ENCODE measurements around the gene SUPT3H.
"Not testable (repeated sequence)": the region's sequence is repeated elsewhere in the genome, so short reads cannot be mapped to it uniquely, and the experiment has no call there.

SUPT3H gene

GRCh38 chr6:44879071-44879470, 498.7 kb downstream of the SUPT3H start:
- H3K27ac ChIP-seq (ENCODE audit: insufficient read depth in 1 of 2, low read depth in 1 of 2, low read length in 2 of 2, poor library complexity in 1 of 2, severe bottlenecking in 2 of 2); H3K9me3 ChIP-seq (ENCODE audit: control extremely low read depth in 1 of 5, control insufficient read depth in 4 of 5, insufficient read depth in 2 of 5, low read depth in 1 of 5, low read length in 4 of 5); H3K4me3 ChIP-seq (ENCODE audit: control insufficient read depth in 1 of 7, extremely low read depth in 1 of 7, insufficient read depth in 4 of 7, low read depth in 2 of 7, low read length in 6 of 7); POLR2A ChIA-PET; DNase-seq; H3K27me3 ChIP-seq (replicated peaks in 2 of 5; ENCODE audit: control insufficient read depth in 4 of 5, insufficient read depth in 5 of 5, low read length in 4 of 5); H3K4me1 ChIP-seq (ENCODE audit: control extremely low read depth in 1 of 4, control insufficient read depth in 4 of 4, insufficient read depth in 4 of 4, low read length in 3 of 4); H3K36me3 ChIP-seq (ENCODE audit: control insufficient read depth in 4 of 4, insufficient read depth in 4 of 4, low read length in 3 of 4): not testable (repeated sequence)
- 90% methylated on average over 3 of the region's 3 CpGs for WGBS (ENCODE audit: insufficient coverage)
- CTCF ChIA-PET: interaction anchor here (0.6 kb wide), 1 partner anchor 430 kb away, joined by 3 read pairs; no protein-coding TSS in a partner anchor

DNA sequence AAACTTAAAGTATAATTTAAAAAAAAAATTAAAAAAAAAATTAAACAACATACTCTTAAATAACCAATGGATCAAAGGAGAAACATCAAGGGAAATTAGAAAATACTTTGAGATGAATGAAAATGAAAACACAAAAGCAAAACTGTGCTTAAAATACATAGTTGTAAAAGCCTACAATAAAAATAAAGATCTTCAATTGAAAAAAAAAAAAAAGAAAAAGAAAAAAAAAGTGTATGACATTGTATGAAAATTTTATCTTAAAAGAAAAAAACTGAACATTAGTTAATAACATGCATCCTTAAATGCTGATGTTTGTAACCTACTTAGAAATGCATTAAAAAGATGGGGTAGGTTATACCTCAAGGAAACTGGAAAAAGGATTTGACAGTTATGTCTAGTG, 501.1 kb downstream of the SUPT3H start:
- DNase-seq; CTCF ChIA-PET; POLR2A ChIA-PET; H3K9me3 ChIP-seq (ENCODE audit: control extremely low read depth in 1 of 5, control insufficient read depth in 4 of 5, insufficient read depth in 2 of 5, low read depth in 1 of 5, low read length in 4 of 5); H3K4me3 ChIP-seq (ENCODE audit: control insufficient read depth in 1 of 7, extremely low read depth in 1 of 7, insufficient read depth in 4 of 7, low read depth in 2 of 7, low read length in 6 of 7); H3K27ac ChIP-seq (ENCODE audit: insufficient read depth in 1 of 2, low read depth in 1 of 2, low read length in 2 of 2, poor library complexity in 1 of 2, severe bottlenecking in 2 of 2); H3K4me1 ChIP-seq (ENCODE audit: control extremely low read depth in 1 of 4, control insufficient read depth in 4 of 4, insufficient read depth in 4 of 4, low read length in 3 of 4); H3K36me3 ChIP-seq (ENCODE audit: control insufficient read depth in 4 of 4, insufficient read depth in 4 of 4, low read length in 3 of 4); H3K27me3 ChIP-seq (replicated peaks in 2 of 5; ENCODE audit: control insufficient read depth in 4 of 5, insufficient read depth in 5 of 5, low read length in 4 of 5): not testable (repeated sequence)

DNA sequence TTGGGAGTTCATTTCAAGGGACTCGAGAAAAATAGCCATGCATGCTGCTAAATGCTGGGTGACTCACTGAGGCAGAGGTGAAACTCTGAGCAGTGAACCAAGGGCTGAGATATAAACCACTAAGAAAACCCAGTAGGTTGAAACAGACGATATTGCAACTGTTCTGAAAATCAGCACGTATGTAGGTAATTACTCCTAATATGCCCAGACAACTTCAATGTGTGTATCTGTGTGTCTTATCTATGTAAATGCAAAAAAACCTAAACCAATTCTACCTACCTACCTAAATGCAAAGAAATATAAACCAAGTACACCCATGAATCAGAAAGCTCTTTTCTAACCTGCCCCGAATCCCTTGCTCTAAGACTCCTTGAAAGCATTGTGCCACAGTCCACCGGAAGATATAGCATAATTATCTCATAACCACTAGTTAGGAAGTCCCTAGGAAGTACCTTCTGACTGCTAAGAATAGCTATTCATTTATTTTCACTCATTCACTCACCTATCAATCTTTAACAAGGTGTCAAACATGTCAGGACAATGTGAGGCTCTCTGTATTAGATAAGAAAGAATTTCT, 508.3 kb downstream of the SUPT3H start:
- peaks cover 0 to 11% (median 5%) of the 10 kb centered on the region in 5 experiments for H3K9me3 ChIP-seq (ENCODE audit: control extremely low read depth in 1 of 5, control insufficient read depth in 4 of 5, insufficient read depth in 2 of 5, low read depth in 1 of 5, low read length in 4 of 5)
- H3K36me3 ChIP-seq (ENCODE audit: control insufficient read depth in 4 of 4, insufficient read depth in 4 of 4, low read length in 3 of 4): peaks cover 0 to 2% (median 0%) of the 10 kb centered on the region in 4 experiments
- H3K4me1 ChIP-seq (ENCODE audit: control extremely low read depth in 1 of 4, control insufficient read depth in 4 of 4, insufficient read depth in 4 of 4, low read length in 3 of 4): no peaks in the 10 kb centered on the region
- H3K27ac ChIP-seq (ENCODE audit: insufficient read depth in 1 of 2, low read depth in 1 of 2, low read length in 2 of 2, poor library complexity in 1 of 2, severe bottlenecking in 2 of 2): no peak overlapping the region
- DNase-seq: no peak
- WGBS (ENCODE audit: insufficient coverage): 100% methylated on average over 3 of the region's 5 CpGs
- CTCF ChIA-PET: interaction anchor here (1.5 kb wide), 1 partner anchor 20 kb away, joined by 3 read pairs; no protein-coding TSS in a partner anchor
- POLR2A ChIA-PET: no interaction called here
- no peak overlapping the region for H3K4me3 ChIP-seq (ENCODE audit: control insufficient read depth in 1 of 7, extremely low read depth in 1 of 7, insufficient read depth in 4 of 7, low read depth in 2 of 7, low read length in 6 of 7)
- no peaks in the 10 kb centered on the region for H3K27me3 ChIP-seq (replicated peaks in 2 of 5; ENCODE audit: control insufficient read depth in 4 of 5, insufficient read depth in 5 of 5, low read length in 4 of 5)

- Histone ChIP-seq H3K4me1 (ENCODE audit: control extremely low read depth in 1 of 4, control insufficient read depth in 4 of 4, insufficient read depth in 4 of 4, low read length in 3 of 4) (no peaks in the 10 kb centered on the region), H3K9me3 (ENCODE audit: control extremely low read depth in 1 of 5, control insufficient read depth in 4 of 5, insufficient read depth in 2 of 5, low read depth in 1 of 5, low read length in 4 of 5) (peaks cover 0 to 11% (median 5%) of the 10 kb centered on the region in 5 experiments), H3K36me3 (ENCODE audit: control insufficient read depth in 4 of 4, insufficient read depth in 4 of 4, low read length in 3 of 4) (peaks cover 0 to 2% (median 0%) of the 10 kb centered on the region in 4 experiments), H3K27ac (ENCODE audit: insufficient read depth in 1 of 2, low read depth in 1 of 2, low read length in 2 of 2, poor library complexity in 1 of 2, severe bottlenecking in 2 of 2) (no peak overlapping the region), H3K27me3 (replicated peaks in 2 of 5; ENCODE audit: control insufficient read depth in 4 of 5, insufficient read depth in 5 of 5, low read length in 4 of 5) (no peaks in the 10 kb centered on the region), H3K4me3 (ENCODE audit: control insufficient read depth in 1 of 7, extremely low read depth in 1 of 7, insufficient read depth in 4 of 7, low read depth in 2 of 7, low read length in 6 of 7) (no peak overlapping the region)
- ChIA-PET POLR2A (no interaction called here), CTCF (interaction anchor here (1.5 kb wide), 1 partner anchor 20 kb away, joined by 3 read pairs; no protein-coding TSS in a partner anchor)
- DNase-seq: no peak
Observed at GRCh38 chr6:44868910-44869309, 508.8 kb downstream of the SUPT3H start.

GRCh38 chr6:44868335-44868668, 509.4 kb downstream of the SUPT3H start:
- Histone ChIP-seq H3K9me3 (ENCODE audit: control extremely low read depth in 1 of 5, control insufficient read depth in 4 of 5, insufficient read depth in 2 of 5, low read depth in 1 of 5, low read length in 4 of 5) (peaks cover 0 to 11% (median 5%) of the 10 kb centered on the region in 5 experiments), H3K4me1 (ENCODE audit: control extremely low read depth in 1 of 4, control insufficient read depth in 4 of 4, insufficient read depth in 4 of 4, low read length in 3 of 4) (no peaks in the 10 kb centered on the region), H3K36me3 (ENCODE audit: control insufficient read depth in 4 of 4, insufficient read depth in 4 of 4, low read length in 3 of 4) (peaks cover 0 to 2% (median 0%) of the 10 kb centered on the region in 4 experiments), H3K27ac (ENCODE audit: insufficient read depth in 1 of 2, low read depth in 1 of 2, low read length in 2 of 2, poor library complexity in 1 of 2, severe bottlenecking in 2 of 2) (no peak overlapping the region), H3K4me3 (ENCODE audit: control insufficient read depth in 1 of 7, extremely low read depth in 1 of 7, insufficient read depth in 4 of 7, low read depth in 2 of 7, low read length in 6 of 7) (no peak overlapping the region), H3K27me3 (replicated peaks in 2 of 5; ENCODE audit: control insufficient read depth in 4 of 5, insufficient read depth in 5 of 5, low read length in 4 of 5) (no peaks in the 10 kb centered on the region)
- ChIA-PET CTCF (no interaction called here), POLR2A (no interaction called here)
- no peak for DNase-seq
- WGBS (ENCODE audit: insufficient coverage): 100% methylated on average over 1 of the region's 2 CpGs

- Histone ChIP-seq H3K9me3 (ENCODE audit: control extremely low read depth in 1 of 5, control insufficient read depth in 4 of 5, insufficient read depth in 2 of 5, low read depth in 1 of 5, low read length in 4 of 5) (peaks cover 0 to 11% (median 5%) of the 10 kb centered on the region in 5 experiments), H3K27ac (ENCODE audit: insufficient read depth in 1 of 2, low read depth in 1 of 2, low read length in 2 of 2, poor library complexity in 1 of 2, severe bottlenecking in 2 of 2) (no peak overlapping the region), H3K4me3 (ENCODE audit: control insufficient read depth in 1 of 7, extremely low read depth in 1 of 7, insufficient read depth in 4 of 7, low read depth in 2 of 7, low read length in 6 of 7) (no peak overlapping the region), H3K27me3 (replicated peaks in 2 of 5; ENCODE audit: control insufficient read depth in 4 of 5, insufficient read depth in 5 of 5, low read length in 4 of 5) (no peaks in the 10 kb centered on the region), H3K4me1 (ENCODE audit: control extremely low read depth in 1 of 4, control insufficient read depth in 4 of 4, insufficient read depth in 4 of 4, low read length in 3 of 4) (no peaks in the 10 kb centered on the region), H3K36me3 (ENCODE audit: control insufficient read depth in 4 of 4, insufficient read depth in 4 of 4, low read length in 3 of 4) (peaks cover 0 to 2% (median 0%) of the 10 kb centered on the region in 4 experiments)
- 83% methylated on average over 1 of the region's 7 CpGs for WGBS (ENCODE audit: insufficient coverage)
- ChIA-PET POLR2A (interaction anchor here (0.6 kb wide), 1 partner anchor 16 kb away, joined by 3 read pairs; no protein-coding TSS in a partner anchor), CTCF (no interaction called here)
- DNase-seq: no peak
Observed at GRCh38 chr6:44867571-44868334, 510.0 kb downstream of the SUPT3H start.

DNA sequence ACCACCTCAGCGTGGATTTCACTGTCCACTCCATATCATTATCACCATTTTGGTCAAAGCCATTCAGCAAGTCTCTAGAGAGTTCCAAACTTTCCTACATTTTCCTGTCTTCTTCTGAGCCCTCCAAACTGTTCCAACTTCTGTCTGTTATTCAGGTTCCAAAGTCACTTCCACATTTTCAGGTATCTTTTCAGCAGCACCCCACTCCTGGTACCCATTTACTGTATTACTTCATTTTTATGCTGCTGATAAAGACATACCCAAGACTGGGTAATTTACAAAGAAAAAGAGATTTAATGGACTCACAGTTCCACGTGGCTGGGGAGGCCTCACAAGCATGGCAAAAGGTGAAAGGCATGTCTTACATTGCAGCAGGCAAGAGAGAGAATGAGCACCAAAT, 512.5 kb downstream of the SUPT3H start:
- H3K4me3 ChIP-seq (ENCODE audit: control insufficient read depth in 1 of 7, extremely low read depth in 1 of 7, insufficient read depth in 4 of 7, low read depth in 2 of 7, low read length in 6 of 7); H3K36me3 ChIP-seq (ENCODE audit: control insufficient read depth in 4 of 4, insufficient read depth in 4 of 4, low read length in 3 of 4); H3K27me3 ChIP-seq (replicated peaks in 2 of 5; ENCODE audit: control insufficient read depth in 4 of 5, insufficient read depth in 5 of 5, low read length in 4 of 5); H3K27ac ChIP-seq (ENCODE audit: insufficient read depth in 1 of 2, low read depth in 1 of 2, low read length in 2 of 2, poor library complexity in 1 of 2, severe bottlenecking in 2 of 2); POLR2A ChIA-PET; H3K4me1 ChIP-seq (ENCODE audit: control extremely low read depth in 1 of 4, control insufficient read depth in 4 of 4, insufficient read depth in 4 of 4, low read length in 3 of 4); DNase-seq: not testable (repeated sequence)
- WGBS (ENCODE audit: insufficient coverage): 100% methylated on average over 2 of the region's 2 CpGs
- CTCF ChIA-PET: interaction anchor here (0.7 kb wide), 1 partner anchor 97 kb away, joined by 3 read pairs; no protein-coding TSS in a partner anchor
- peaks cover 0 to 11% (median 5%) of the 10 kb centered on the region in 5 experiments for H3K9me3 ChIP-seq (ENCODE audit: control extremely low read depth in 1 of 5, control insufficient read depth in 4 of 5, insufficient read depth in 2 of 5, low read depth in 1 of 5, low read length in 4 of 5)

Data from common myeloid progenitor, CD34-positive (primary cell).